GM12874 (cell line): Measurements from ENCODE around the gene MPZ.

Experiments used
- CTCF ChIP-seq: IDR thresholded peaks from 2 replicates; pipeline ENCODE4 v1.5.1; 2011; ENCODE audit warnings: low read depth, mild to moderate bottlenecking, control low read depth, low read length, moderate library complexity; ENCODE audit not compliant: insufficient read depth

Gene MPZ

GRCh38 chr1:161290779-161291178 lies 19.0 kb downstream of the MPZ start:
- TF ChIP-seq CTCF, result no peak

- TF ChIP-seq CTCF, result no peak
These were observed 22.2 kb downstream of the MPZ start for GRCh38 chr1:161287482-161288054.

GRCh38 chr1:161285521-161285920 lies 24.2 kb downstream of the MPZ start:
- no peak for TF ChIP-seq CTCF

GRCh38 chr1:161285113-161285512 lies 24.7 kb downstream of the MPZ start:
- no peak for TF ChIP-seq CTCF

GRCh38 chr1:161282991-161283390 lies 26.8 kb downstream of the MPZ start:
- no peak for TF ChIP-seq CTCF

- no peak for TF ChIP-seq CTCF
These were observed 34.9 kb downstream of the MPZ start for GRCh38 chr1:161274874-161275273.

GRCh38 chr1:161273402-161273801 lies 36.4 kb downstream of the MPZ start:
- no peak for TF ChIP-seq CTCF
